Activated CD8-positive, alpha-beta memory T cell treated with anti-CD3 and anti-CD28 coated beads for 36 hours (primary cell): ENCODE measurements around the gene ACER2. TPM values are rescaled to one million over a fixed set of nuclear protein-coding genes. Genes with fewer than 3 reads are reported as not detected.

Experiments used
- CTCF ChIA-PET: fragments of 350-600 bp; sonication (Branson Sonifier 250); formaldehyde crosslinking; loops from one replicate; lab custom pipeline; 2021; ENCODE audit warnings: antibody characterized with exemption; lab: Charles Lee
- POLR2A ChIA-PET: fragments of 350-600 bp; sonication (Branson Sonifier 250); formaldehyde crosslinking; loops from one replicate; lab custom pipeline; 2021; ENCODE audit warnings: antibody characterized with exemption; lab: Charles Lee
- total RNA-seq, 2 experiments: library from RNA; stranded (reverse); gene quantifications; one replicate each; pipeline ENCODE4 v1.2.3, GENCODE V29; 2021

ACER2 gene
- total RNA-seq, 2 experiments from 2014 or later, result 1.4 to 1.9 TPM

GRCh38 chr9:19470567-19470966, 61.8 kb downstream of the ACER2 start:
- ChIA-PET POLR2A (interaction anchor here (0.8 kb wide), 1 partner anchor 1548 kb away, joined by 4 read pairs; no protein-coding TSS in a partner anchor), CTCF (interaction anchor here (1.1 to 1.2 kb wide), 2 partner anchors 22 to 26 kb away, joined by 3 to 4 read pairs; no protein-coding TSS in a partner anchor)

- ChIA-PET POLR2A (interaction anchor here (0.8 kb wide), 1 partner anchor 1548 kb away, joined by 4 read pairs; no protein-coding TSS in a partner anchor), CTCF (interaction anchor here (1.1 to 1.2 kb wide), 2 partner anchors 22 to 25 kb away, joined by 3 to 4 read pairs; no protein-coding TSS in a partner anchor)
Measured at GRCh38 chr9:19470981-19471650, 62.3 kb downstream of the ACER2 start.

- CTCF ChIA-PET, result interaction anchor here (1.0 kb wide), 1 partner anchor 308 kb away, joined by 3 read pairs; no protein-coding TSS in a partner anchor
- POLR2A ChIA-PET, result interaction anchor here (0.5 kb wide), 1 partner anchor 95 kb away, joined by 5 read pairs; no protein-coding TSS in a partner anchor
Measured at GRCh38 chr9:19471737-19472648, 63.2 kb downstream of the ACER2 start.

- POLR2A ChIA-PET, result no interaction called here
- CTCF ChIA-PET, result no interaction called here
Measured at GRCh38 chr9:19473605-19474004, 64.8 kb downstream of the ACER2 start.

- CTCF ChIA-PET, result interaction anchor here (1.2 kb wide), 1 partner anchor 14 kb away, joined by 3 read pairs; no protein-coding TSS in a partner anchor
- POLR2A ChIA-PET, result no interaction called here
Measured at GRCh38 chr9:19479874-19480273, 71.1 kb downstream of the ACER2 start.

GRCh38 chr9:19480345-19480744, 71.5 kb downstream of the ACER2 start:
- ChIA-PET CTCF (interaction anchor here (1.2 kb wide), 1 partner anchor 15 kb away, joined by 3 read pairs; no protein-coding TSS in a partner anchor), POLR2A (no interaction called here)

GRCh38 chr9:19481121-19481870, 72.5 kb downstream of the ACER2 start:
- ChIA-PET POLR2A (no interaction called here), CTCF (interaction anchor here (1.2 kb wide), 1 partner anchor 16 kb away, joined by 3 read pairs; no protein-coding TSS in a partner anchor)

- CTCF ChIA-PET, result no interaction called here
- POLR2A ChIA-PET, result no interaction called here
Measured at GRCh38 chr9:19481971-19482404, 73.2 kb downstream of the ACER2 start.

- ChIA-PET CTCF (no interaction called here), POLR2A (no interaction called here)
Measured at GRCh38 chr9:19484699-19485098, 75.9 kb downstream of the ACER2 start.

GRCh38 chr9:19485193-19485592, 76.4 kb downstream of the ACER2 start:
- POLR2A ChIA-PET, result no interaction called here

GRCh38 chr9:19486803-19487202, 78.0 kb downstream of the ACER2 start:
- ChIA-PET POLR2A (no interaction called here), CTCF (no interaction called here)

More at GRCh38 chr9:19485193-19485592, 76.4 kb downstream of the ACER2 start:
- CTCF ChIA-PET, result no interaction called here

- POLR2A ChIA-PET, result interaction anchor here (0.6 kb wide), 1 partner anchor 1036 kb away, joined by 5 read pairs; no protein-coding TSS in a partner anchor
- CTCF ChIA-PET, result interaction anchor here (0.6 to 0.7 kb wide), 2 partner anchors 23 to 122 kb away, joined by 3 read pairs; no protein-coding TSS in a partner anchor
Measured at GRCh38 chr9:19488721-19489120, 79.9 kb downstream of the ACER2 start.

- CTCF ChIA-PET, result no interaction called here
- POLR2A ChIA-PET, result no interaction called here
Measured at GRCh38 chr9:19490269-19490668, 81.5 kb downstream of the ACER2 start.

GRCh38 chr9:19490828-19491227, 82.0 kb downstream of the ACER2 start:
- ChIA-PET POLR2A (no interaction called here), CTCF (interaction anchor here (0.7 kb wide), 1 partner anchor 443 kb away, joined by 4 read pairs; no protein-coding TSS in a partner anchor)

GRCh38 chr9:19492775-19493173, 84.0 kb downstream of the ACER2 start:
- CTCF ChIA-PET, result interaction anchor here (1.0 kb wide), 1 partner anchor 22 kb away, joined by 3 read pairs; no protein-coding TSS in a partner anchor
- POLR2A ChIA-PET, result no interaction called here

GRCh38 chr9:19493174-19493811, 84.5 kb downstream of the ACER2 start:
- POLR2A ChIA-PET, result no interaction called here
- CTCF ChIA-PET, result interaction anchor here (1.0 kb wide), 1 partner anchor 23 kb away, joined by 3 read pairs; no protein-coding TSS in a partner anchor

GRCh38 chr9:19493876-19494275, 85.1 kb downstream of the ACER2 start:
- ChIA-PET CTCF (no interaction called here), POLR2A (no interaction called here)
